Dendritic cell treated with granulocyte-macrophage colony-stimulating factor and Interleukin-4, amounts not matched to agents 40 ng/mL and 50 ng/mL, for 4 days (primary cell): Measurements from ENCODE around the gene MYPN.

Experiments
- H3K27ac Mint-ChIP-seq: one replicate; pipeline ENCODE4 v1.8.0; 2022; ENCODE audit warnings: mild to moderate bottlenecking, mixed read lengths
- H3K27me3 Mint-ChIP-seq: one replicate; pipeline ENCODE4 v1.8.0; 2022; ENCODE audit warnings: mild to moderate bottlenecking, mixed read lengths
- H3K36me3 Mint-ChIP-seq: one replicate; pipeline ENCODE4 v1.8.0; 2022; ENCODE audit warnings: low read depth, mixed read lengths
- H3K4me1 Mint-ChIP-seq: one replicate; pipeline ENCODE4 v1.8.0; 2022; ENCODE audit warnings: low read depth, mixed read lengths
- H3K4me3 Mint-ChIP-seq: one replicate; pipeline ENCODE4 v1.8.0; 2022; ENCODE audit warnings: mild to moderate bottlenecking, moderate library complexity, mixed read lengths
- H3K9me3 Mint-ChIP-seq: one replicate; pipeline ENCODE4 v1.8.0; 2022; ENCODE audit warnings: mixed read lengths
- intact Hi-C: fragments of 100-400 bp; cut with micrococcal nuclease; formaldehyde crosslinking; loops from one replicate; pipeline ENCODE4 v1.15.0; 2022

MYPN gene

DNA sequence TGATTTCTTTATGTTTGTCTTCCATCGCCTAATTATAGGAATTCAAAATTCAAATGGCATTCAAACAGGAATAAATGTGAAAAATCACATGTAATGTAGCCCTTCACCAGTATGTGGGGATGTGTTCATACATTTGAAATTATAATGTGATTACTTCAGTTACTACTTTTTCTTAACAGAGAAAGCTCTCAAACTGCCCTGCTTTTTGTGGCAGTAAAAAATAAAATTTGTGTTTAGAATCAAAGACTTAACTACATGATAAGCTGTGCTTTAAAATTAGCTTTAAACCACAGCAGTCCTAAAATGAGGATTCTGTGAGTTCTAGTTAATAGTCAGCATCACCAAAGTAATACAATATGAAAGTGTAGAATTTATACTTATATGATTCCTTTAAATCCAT is 26.4 kb upstream of the MYPN start:
- intact Hi-C loops = loop anchor here (5.0 kb wide), 1 partner anchor 74 kb away; no protein-coding TSS in a partner anchor
- Mint-ChIP-seq H3K4me1 (no peaks in the 10 kb centered on the region), H3K36me3 (no peaks in the 10 kb centered on the region), H3K27me3 (no peaks in the 10 kb centered on the region), H3K9me3 (no peaks in the 10 kb centered on the region), H3K27ac (no peak overlapping the region), H3K4me3 (no peak overlapping the region)

DNA sequence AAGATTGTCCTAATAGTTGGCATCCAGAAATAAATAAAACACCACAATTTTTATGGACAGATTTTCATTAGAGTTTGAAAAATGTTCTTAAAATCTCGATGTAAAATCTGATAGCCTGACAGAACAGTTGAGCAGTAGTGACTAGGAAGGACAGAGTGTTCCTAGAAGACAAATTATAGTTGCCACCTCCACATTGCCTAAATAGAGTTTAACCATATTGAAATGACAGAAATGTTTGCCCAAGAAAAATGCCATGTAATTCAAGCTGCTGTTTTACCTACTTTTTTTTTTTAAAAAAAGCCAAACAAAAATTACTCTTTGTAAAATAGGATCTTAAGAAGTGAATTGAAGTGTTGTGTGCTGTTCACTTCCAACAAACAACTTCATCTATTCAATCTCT is 25.3 kb upstream of the MYPN start:
- no peaks in the 10 kb centered on the region for H3K36me3 Mint-ChIP-seq
- H3K27ac Mint-ChIP-seq = no peak overlapping the region
- H3K27me3 Mint-ChIP-seq = no peaks in the 10 kb centered on the region
- no peak overlapping the region for H3K4me3 Mint-ChIP-seq
- H3K4me1 Mint-ChIP-seq = peaks cover 4% of the 10 kb centered on the region
- intact Hi-C loops = loop anchor here (5.0 kb wide), 1 partner anchor 73 kb away; no protein-coding TSS in a partner anchor
- H3K9me3 Mint-ChIP-seq = no peaks in the 10 kb centered on the region

DNA sequence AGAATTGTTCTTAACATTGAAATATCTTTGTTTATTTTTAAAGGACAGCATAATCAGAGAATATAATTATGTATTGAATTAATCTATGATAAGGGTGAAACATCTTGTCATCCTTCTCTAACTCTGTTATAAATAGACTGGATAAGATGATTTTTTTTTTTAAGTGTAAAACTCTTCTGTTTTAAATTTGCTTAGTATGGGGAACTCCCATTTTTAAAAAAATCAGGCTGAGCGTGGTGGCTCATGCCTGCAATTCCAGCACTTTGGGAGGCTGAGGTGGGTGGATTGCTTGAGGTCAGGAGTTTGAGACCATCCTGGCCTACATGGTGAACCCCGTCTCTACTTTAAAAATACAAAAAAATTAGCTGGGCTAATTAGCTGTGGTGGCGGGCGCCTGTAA is 24.8 kb upstream of the MYPN start:
- intact Hi-C loops = loop anchor here (5.0 kb wide), 1 partner anchor 73 kb away; no protein-coding TSS in a partner anchor
- peaks cover 5% of the 10 kb centered on the region for H3K4me1 Mint-ChIP-seq

DNA sequence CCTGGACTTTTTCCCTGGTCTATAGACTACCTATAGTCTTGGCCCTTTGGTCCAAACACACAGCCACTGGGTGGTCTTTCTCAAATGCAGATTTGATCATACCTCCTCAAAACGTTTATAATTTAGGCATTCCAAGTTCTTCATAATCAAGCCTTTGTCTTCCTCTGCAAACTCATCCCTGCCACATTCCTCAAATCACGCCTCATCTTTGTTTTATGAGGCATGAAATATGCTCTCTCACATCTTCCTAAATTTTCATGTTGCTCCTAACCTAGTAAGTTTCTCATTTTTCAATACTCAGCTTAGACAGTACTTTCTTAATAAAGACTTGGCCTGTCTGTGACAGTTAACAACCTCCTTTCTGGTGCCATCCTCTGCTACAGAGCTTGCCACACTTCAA is 23.3 kb upstream of the MYPN start:
- Mint-ChIP-seq H3K4me3 (no peak overlapping the region), H3K9me3 (no peaks in the 10 kb centered on the region), H3K36me3 (no peaks in the 10 kb centered on the region), H3K27ac (no peak overlapping the region), H3K4me1 (peaks cover 5% of the 10 kb centered on the region), H3K27me3 (no peaks in the 10 kb centered on the region)
- intact Hi-C loops = no loop called here

More for the DNA sequence above, 24.8 kb upstream of the MYPN start:
- Mint-ChIP-seq H3K4me3 (no peak overlapping the region), H3K27ac (no peak overlapping the region), H3K36me3 (no peaks in the 10 kb centered on the region), H3K27me3 (no peaks in the 10 kb centered on the region), H3K9me3 (no peaks in the 10 kb centered on the region)

DNA sequence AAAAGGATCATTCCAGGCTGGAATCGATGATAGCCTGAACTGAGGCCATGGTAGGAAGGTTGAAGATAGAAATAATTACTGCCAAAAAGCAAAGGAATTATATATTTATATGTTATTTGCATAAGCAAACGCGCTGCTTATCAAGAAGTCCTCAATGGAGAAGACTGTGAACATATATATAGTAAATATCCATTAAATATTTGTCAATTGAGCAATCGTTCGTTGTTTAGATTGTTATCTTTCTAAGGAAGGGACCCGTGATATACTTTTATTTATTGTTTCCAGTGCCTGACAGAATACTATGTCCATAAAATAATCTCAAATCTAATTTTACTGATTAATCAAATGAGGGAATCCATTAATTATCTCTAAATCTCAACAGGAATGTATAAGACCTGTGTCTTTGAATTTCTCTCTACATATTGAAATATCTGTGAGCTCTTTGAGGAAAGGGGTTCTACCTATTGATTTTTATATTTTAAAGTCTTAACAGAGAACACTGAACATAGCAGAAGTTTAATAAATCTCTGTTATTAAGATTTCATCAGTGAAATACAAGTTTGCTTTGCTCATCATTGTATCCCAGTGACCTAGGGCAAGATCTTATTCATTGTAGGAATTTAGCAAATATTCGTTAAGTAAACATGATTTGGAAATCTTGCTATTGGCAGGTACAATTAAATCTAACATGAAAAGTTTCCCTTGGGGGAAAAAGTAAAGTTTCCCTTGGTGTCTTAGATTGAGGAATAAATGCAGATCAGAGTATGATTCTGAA is 22.2 kb upstream of the MYPN start:
- Mint-ChIP-seq H3K9me3 (no peaks in the 10 kb centered on the region), H3K4me3 (no peak overlapping the region), H3K4me1 (peaks cover 5% of the 10 kb centered on the region), H3K36me3 (no peaks in the 10 kb centered on the region), H3K27ac (no peak overlapping the region), H3K27me3 (no peaks in the 10 kb centered on the region)
- intact Hi-C loops = no loop called here

DNA sequence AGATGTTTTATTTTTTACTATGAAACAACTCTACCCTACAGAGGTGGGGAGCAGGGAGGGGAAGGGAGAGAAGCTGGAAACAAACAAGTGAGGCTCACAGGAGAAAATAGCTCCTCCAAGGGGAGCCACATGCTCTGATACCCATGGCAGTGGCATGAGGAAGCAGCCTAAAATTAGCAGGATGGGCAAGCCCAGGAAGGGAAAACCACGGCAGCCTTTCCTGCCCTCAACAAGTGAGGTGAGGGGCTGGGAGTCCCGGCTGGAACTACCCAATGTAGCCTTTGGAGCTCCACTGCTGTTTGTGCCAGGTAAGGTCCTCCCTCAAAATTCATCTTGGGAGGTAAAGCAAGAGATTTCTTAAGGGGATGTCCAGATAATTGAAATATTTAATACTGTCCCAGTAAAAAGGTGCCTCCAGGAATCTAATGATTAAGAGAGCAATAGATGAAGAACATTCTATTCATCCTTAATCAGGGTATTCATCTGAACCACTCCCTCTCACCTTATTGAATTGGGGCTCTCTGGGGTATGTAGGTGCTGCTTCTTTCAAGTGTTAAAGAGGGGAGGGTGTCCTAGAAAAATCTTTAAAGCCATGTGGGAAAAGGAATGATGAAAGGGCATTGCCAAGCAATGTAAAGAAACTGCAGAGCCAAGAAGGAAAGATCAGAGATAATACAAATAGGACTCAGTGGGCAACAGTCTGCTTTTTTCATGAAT is 21.4 kb upstream of the MYPN start:
- no peaks in the 10 kb centered on the region for H3K36me3 Mint-ChIP-seq
- intact Hi-C loops = no loop called here
- H3K27ac Mint-ChIP-seq = no peak overlapping the region
- H3K4me3 Mint-ChIP-seq = no peak overlapping the region
- peaks cover 5% of the 10 kb centered on the region for H3K4me1 Mint-ChIP-seq
- H3K9me3 Mint-ChIP-seq = no peaks in the 10 kb centered on the region
- H3K27me3 Mint-ChIP-seq = no peaks in the 10 kb centered on the region

DNA sequence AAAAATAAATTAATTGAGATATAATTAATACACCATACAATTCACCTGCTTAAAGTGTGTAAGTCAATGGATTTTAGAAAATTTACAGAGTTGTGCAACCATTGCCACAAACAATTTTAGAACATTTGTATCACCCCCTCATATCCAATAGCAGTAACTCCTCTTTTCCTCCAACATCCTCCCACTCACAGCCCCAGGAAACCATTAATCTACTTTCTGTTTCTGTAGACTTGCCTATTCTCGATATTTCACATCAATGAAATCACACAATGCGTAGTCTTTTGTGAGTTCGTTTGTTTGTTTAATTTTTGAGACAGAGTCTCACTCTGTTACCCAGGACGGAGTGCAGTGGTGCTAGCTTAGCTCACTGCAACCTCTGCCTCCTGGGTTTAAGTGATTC is 20.5 kb upstream of the MYPN start:
- H3K4me3 Mint-ChIP-seq = no peak overlapping the region
- H3K4me1 Mint-ChIP-seq = peaks cover 5% of the 10 kb centered on the region
- no peaks in the 10 kb centered on the region for H3K9me3 Mint-ChIP-seq
- no peaks in the 10 kb centered on the region for H3K36me3 Mint-ChIP-seq
- no peaks in the 10 kb centered on the region for H3K27me3 Mint-ChIP-seq
- no peak overlapping the region for H3K27ac Mint-ChIP-seq
- intact Hi-C loops = no loop called here

DNA sequence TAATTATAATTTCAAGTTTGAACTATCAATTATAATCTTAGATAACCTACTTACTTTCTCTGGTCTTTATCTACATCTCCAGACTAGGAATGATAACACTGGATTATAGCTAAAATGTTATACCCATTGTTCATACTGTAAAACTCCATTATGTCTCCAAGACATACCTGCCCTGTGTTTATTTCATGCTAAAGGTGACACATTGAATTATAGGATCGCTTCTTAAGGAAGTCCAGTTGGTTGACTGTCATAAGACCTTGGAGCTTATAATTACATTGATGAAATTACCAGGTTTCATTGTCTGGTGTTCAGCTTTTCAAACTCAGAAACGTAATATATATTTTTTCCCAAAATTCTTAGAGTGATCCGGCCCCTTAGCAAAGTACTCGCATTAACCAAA is 18.7 kb upstream of the MYPN start:
- H3K27ac Mint-ChIP-seq = no peak overlapping the region
- no peaks in the 10 kb centered on the region for H3K27me3 Mint-ChIP-seq
- intact Hi-C loops = no loop called here
- peaks cover 5% of the 10 kb centered on the region for H3K4me1 Mint-ChIP-seq
- no peak overlapping the region for H3K4me3 Mint-ChIP-seq
- H3K9me3 Mint-ChIP-seq = no peaks in the 10 kb centered on the region
- no peaks in the 10 kb centered on the region for H3K36me3 Mint-ChIP-seq

DNA sequence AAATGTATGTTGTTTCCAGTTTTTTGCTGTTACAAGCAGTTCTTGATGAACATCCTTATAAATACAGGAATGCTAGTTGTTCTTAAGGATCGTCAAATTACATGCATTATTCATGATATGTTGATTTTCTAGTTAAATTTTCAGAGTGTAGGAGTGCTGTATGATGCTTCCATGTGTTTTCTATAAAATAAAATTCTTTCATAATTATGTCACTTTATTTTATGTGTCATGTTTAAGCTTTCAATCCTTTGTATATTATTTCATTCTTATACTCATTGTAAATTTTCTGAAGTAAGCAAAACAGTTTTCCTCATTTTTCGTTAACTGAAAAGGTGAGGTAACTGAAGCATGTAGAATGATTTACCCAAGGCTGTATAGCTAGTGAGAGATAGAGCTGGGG is 16.8 kb upstream of the MYPN start:
- no peak overlapping the region for H3K27ac Mint-ChIP-seq
- H3K9me3 Mint-ChIP-seq = no peaks in the 10 kb centered on the region
- H3K4me3 Mint-ChIP-seq = no peak overlapping the region
- H3K36me3 Mint-ChIP-seq = no peaks in the 10 kb centered on the region
- H3K27me3 Mint-ChIP-seq = no peaks in the 10 kb centered on the region
- intact Hi-C loops = no loop called here
- peaks cover 5% of the 10 kb centered on the region for H3K4me1 Mint-ChIP-seq

DNA sequence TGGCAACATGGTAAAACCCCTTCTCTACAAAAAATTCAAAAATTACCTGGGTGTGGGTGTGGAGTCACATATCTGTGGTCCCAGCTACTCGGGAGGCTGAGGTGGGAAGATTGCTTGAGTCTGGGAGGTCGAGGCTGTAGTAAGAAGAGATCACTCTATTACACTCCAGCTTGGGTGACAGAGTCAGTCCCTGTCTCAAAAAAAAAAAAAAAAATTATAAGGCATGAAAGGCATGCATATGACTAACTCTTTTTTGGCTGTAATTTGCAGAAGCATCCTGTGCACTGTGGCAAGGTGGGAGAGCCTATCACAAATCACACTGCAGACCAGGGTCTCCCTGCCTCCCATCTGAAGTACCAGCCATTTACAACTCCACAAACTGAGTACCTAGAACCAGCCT is 14.1 kb upstream of the MYPN start:
- H3K4me1 Mint-ChIP-seq = no peaks in the 10 kb centered on the region
- no peaks in the 10 kb centered on the region for H3K9me3 Mint-ChIP-seq
- no peaks in the 10 kb centered on the region for H3K36me3 Mint-ChIP-seq
- H3K27me3 Mint-ChIP-seq = no peaks in the 10 kb centered on the region
- intact Hi-C loops = no loop called here
- no peak overlapping the region for H3K27ac Mint-ChIP-seq
- no peak overlapping the region for H3K4me3 Mint-ChIP-seq

DNA sequence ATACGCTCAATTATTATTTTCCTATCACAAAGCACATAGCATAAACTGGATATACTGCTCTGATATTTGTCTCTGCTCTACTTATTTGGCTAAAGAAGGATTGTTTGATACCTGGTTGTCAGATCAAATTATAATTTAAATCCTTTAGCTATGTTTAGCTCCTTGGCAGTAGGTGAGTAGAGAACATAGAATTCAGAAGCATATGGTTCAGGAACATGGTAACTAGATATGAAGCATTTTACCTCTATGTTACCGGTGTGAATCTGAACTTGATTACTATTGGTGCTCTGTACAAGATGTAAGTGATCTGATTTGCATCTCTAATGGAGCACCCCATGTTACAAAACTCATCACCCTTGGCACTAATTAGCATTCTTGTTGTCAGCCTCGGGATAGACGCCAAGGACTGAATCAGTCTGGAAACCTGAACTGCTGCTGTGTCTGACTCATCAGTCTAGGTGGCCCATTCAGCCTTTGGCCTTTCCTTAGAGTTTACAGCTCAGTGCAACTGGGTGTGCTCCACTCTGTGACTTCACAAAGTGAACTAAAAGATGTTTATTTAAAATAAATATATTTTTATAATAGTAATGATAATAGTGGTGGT is 12.3 kb upstream of the MYPN start:
- Mint-ChIP-seq H3K4me1 (no peaks in the 10 kb centered on the region), H3K9me3 (no peaks in the 10 kb centered on the region), H3K4me3 (no peak overlapping the region), H3K36me3 (no peaks in the 10 kb centered on the region), H3K27ac (no peak overlapping the region), H3K27me3 (no peaks in the 10 kb centered on the region)
- intact Hi-C loops = no loop called here

DNA sequence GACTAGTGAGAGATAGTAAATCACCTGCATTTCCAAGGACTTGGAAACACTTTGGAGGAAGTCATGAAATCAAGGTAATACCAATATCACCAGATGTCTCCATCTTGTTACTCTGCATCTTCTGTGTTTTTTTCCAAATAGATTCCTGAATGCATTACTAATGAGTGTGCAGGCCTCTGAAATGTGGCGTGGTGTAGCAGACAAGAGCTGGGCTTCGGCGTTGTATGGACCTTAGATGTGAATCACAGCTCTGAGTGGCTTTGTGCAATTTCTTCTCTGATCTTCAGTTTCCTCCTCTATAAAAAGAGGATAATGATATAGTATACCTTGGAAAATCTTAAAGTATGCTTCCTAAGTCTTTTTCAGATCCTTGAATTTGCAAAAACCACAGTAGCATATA is 9.6 kb upstream of the MYPN start:
- Mint-ChIP-seq H3K36me3 (no peaks in the 10 kb centered on the region), H3K4me3 (no peak overlapping the region), H3K9me3 (no peaks in the 10 kb centered on the region), H3K27ac (no peak overlapping the region), H3K27me3 (no peaks in the 10 kb centered on the region), H3K4me1 (no peaks in the 10 kb centered on the region)
- intact Hi-C loops = no loop called here

DNA sequence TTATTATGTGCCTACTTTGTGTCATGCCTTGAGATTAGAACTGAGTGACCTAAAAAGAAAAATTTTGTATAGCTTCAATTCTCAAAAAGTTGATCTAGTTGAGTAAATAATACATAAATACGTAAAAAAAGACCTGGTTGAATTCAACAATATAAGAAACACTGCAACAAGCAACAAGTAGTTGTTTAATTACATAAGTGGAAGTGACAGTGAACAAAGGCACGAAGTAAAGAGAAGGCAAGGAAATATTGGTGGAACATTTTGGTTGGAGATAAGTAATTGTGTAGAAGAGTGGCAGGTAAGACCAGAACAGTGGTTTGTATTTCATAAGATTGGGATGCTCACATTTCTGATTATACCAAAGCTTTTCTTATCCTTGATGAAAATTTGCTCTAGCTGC is 8.2 kb upstream of the MYPN start:
- Mint-ChIP-seq H3K9me3 (no peaks in the 10 kb centered on the region), H3K4me3 (no peak overlapping the region), H3K27me3 (no peaks in the 10 kb centered on the region), H3K27ac (no peak overlapping the region), H3K4me1 (no peaks in the 10 kb centered on the region), H3K36me3 (no peaks in the 10 kb centered on the region)
- intact Hi-C loops = no loop called here

DNA sequence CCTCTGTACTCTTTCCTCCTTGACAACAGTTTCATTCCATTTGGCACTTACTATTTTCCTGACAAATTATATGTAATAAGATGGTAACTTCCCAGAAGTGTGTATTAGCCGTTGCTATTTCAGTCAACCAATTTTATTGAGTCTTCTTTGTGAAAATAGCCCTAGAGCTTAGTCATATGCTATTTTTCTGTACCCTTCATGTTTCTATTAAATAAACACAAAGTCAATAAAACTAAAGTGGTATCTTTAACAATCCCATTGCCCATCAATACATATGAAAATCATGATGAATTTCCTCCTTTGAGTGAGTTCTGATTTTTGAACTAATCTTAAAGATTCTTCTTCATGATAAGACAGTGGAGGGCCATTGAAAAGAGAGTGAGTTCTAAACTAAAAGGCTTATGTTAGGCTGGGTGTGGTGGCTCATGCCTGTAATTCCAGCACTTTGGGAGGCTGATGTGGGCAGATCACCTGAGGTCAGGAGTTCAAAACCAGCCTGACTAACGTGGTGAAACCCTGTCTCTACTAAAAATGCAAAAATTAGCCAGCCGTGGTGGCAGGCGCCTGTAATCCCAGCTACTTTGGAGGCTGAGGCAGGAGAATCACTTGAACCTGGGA is 5.9 kb upstream of the MYPN start:
- H3K4me1 Mint-ChIP-seq = no peaks in the 10 kb centered on the region
- H3K27me3 Mint-ChIP-seq = no peaks in the 10 kb centered on the region
- intact Hi-C loops = no loop called here
- H3K9me3 Mint-ChIP-seq = no peaks in the 10 kb centered on the region
- H3K4me3 Mint-ChIP-seq = no peak overlapping the region
- H3K27ac Mint-ChIP-seq = no peak overlapping the region
- H3K36me3 Mint-ChIP-seq = no peaks in the 10 kb centered on the region
